Suprapubic skin (tissue), 4 donors: ENCODE results near the gene MAD1L1. TPM values are rescaled to one million over a fixed set of nuclear protein-coding genes. Genes with fewer than 3 reads are reported as not detected.

Source experiments
- DNase-seq, 2 donors: peaks; one replicate each; pipeline ENCODE4 v3.0.0-alpha.2; 2019; ENCODE audit warnings: low spot score in 2 of 2
- H3K27ac ChIP-seq: fragments of 200-600 bp; sonication (generic); one replicate; pipeline ENCODE4 v1.5.1; 2019
- H3K27me3 ChIP-seq: fragments of 200-600 bp; sonication (generic); one replicate; pipeline ENCODE4 v1.5.1; 2019
- H3K36me3 ChIP-seq: fragments of 200-600 bp; sonication (generic); one replicate; pipeline ENCODE4 v1.5.1; 2019
- H3K4me1 ChIP-seq: fragments of 200-600 bp; sonication (generic); one replicate; pipeline ENCODE4 v1.5.1; 2019
- H3K4me3 ChIP-seq: fragments of 200-600 bp; sonication (generic); one replicate; pipeline ENCODE4 v1.5.1; 2019; ENCODE audit warnings: mild to moderate bottlenecking
- H3K9me3 ChIP-seq: fragments of 200-600 bp; sonication (generic); one replicate; pipeline ENCODE4 v1.5.1; 2019
- CTCF ChIP-seq, 2 donors: fragments of 200-600 bp in 1 of 2; fragments of 450-650 bp in 1 of 2; sonication (generic) in 1 of 2; IDR thresholded peaks; one replicate each; pipeline ENCODE4 v1.5.1; 2016 to 2019; ENCODE audit warnings: antibody characterized with exemption in 2 of 2, mild to moderate bottlenecking in 1 of 2, moderate library complexity in 1 of 2
- EP300 ChIP-seq: sonication (generic); formaldehyde crosslinking; IDR thresholded peaks from one replicate; pipeline ENCODE4 v1.6.1; 2017; ENCODE audit warnings: antibody characterized with exemption
- POLR2A ChIP-seq, 2 donors: fragments of 450-650 bp; IDR thresholded peaks; one replicate each; pipeline ENCODE4 v1.6.1; 2017; ENCODE audit warnings: antibody characterized with exemption in 2 of 2, mild to moderate bottlenecking in 2 of 2, moderate library complexity in 2 of 2
- POLR2AphosphoS5 ChIP-seq, 3 donors: sonication (generic); formaldehyde crosslinking; IDR thresholded peaks; one replicate each; pipeline ENCODE4 v1.6.1; 2017; ENCODE audit warnings: antibody characterized with exemption in 3 of 3
- WGBS: methylation state at CpG from one replicate; pipeline ENCODE4 v1.1.5; 2018; 5-methylcytosine and 5-hydroxymethylcytosine counted together
- total RNA-seq, 4 donors: library from RNA; depleted of rRNA; stranded (reverse); fragments of >200 nt; gene quantifications; one replicate each; pipeline ENCODE4 v1.1.0, GENCODE V29; 2016

MAD1L1 gene
- total RNA-seq, 4 donors from 2014 or later = 53.2 to 69.8 (median 62.2) TPM

DNA sequence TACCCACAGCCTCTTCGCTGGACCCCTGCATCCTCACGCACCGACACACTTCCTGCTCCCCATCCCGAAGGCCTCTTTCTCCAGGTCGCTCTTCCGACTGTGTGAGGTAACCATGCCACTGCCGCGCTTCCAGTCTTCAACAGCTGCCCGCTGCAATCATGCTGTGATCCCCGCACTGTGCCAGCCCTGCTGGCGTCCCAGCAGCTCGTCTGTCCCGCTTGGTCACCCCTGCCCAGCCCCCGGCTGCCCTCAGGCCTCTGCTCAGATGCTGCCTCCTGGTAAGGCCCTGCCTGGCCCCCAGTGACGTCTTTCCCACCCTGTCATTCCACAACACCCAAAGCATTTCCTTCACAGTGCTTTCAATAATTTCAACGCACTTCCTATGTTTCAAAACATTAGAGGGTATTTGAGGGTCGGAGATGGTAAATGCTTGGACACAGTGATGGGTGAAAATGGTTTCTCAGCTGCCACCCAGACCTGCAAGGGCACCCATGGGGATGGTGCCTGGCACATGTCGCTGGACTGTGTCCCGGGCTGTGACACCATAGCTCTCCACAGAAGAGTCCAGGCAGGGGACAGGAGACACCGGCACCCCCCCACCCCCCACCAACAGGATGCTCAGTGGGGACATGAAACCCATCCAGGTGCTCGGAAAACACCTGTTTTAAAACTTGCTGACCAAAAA, 125.2 kb downstream of the MAD1L1 start:
- Histone ChIP-seq H3K27me3 (no peaks in the 10 kb centered on the region), H3K9me3 (no peaks in the 10 kb centered on the region), H3K27ac (no peak overlapping the region), H3K4me1 (peaks cover 35% of the 10 kb centered on the region), H3K4me3 (no peak overlapping the region), H3K36me3 (no peaks in the 10 kb centered on the region)
- 74% methylated on average over 21 of the region's 21 CpGs for WGBS
- TF ChIP-seq POLR2A (IDR thresholded peaks at IDR 0.05) = no peak
- no peak for TF ChIP-seq EP300
- no peak for TF ChIP-seq POLR2AphosphoS5 (IDR thresholded peaks at IDR 0.05)
- no peak for TF ChIP-seq CTCF (IDR thresholded peaks at IDR 0.05)
- DNase-seq = no peak

GRCh38 chr7:2106924-2107323, 125.8 kb downstream of the MAD1L1 start:
- TF ChIP-seq EP300 (no peak), POLR2A (IDR thresholded peaks at IDR 0.05) (no peak)
- H3K27me3 ChIP-seq = no peaks in the 10 kb centered on the region
- H3K4me1 ChIP-seq = peaks cover 35% of the 10 kb centered on the region
- DNase-seq = no peak
- 60% methylated on average over 8 of the region's 15 CpGs for WGBS
- no peaks in the 10 kb centered on the region for H3K36me3 ChIP-seq
- no peak overlapping the region for H3K27ac ChIP-seq
- no peak overlapping the region for H3K4me3 ChIP-seq
- no peaks in the 10 kb centered on the region for H3K9me3 ChIP-seq

- no peak for TF ChIP-seq EP300
- no peak for TF ChIP-seq POLR2A (IDR thresholded peaks at IDR 0.05)
- TF ChIP-seq POLR2AphosphoS5 (IDR thresholded peaks at IDR 0.05) = no peak
- no peak for TF ChIP-seq CTCF (IDR thresholded peaks at IDR 0.05)
- Histone ChIP-seq H3K27me3 (no peaks in the 10 kb centered on the region), H3K4me1 (peaks cover 35% of the 10 kb centered on the region), H3K36me3 (no peaks in the 10 kb centered on the region), H3K27ac (no peak overlapping the region), H3K9me3 (no peaks in the 10 kb centered on the region), H3K4me3 (no peak overlapping the region)
- WGBS = 84% methylated on average over 10 of the region's 12 CpGs
- DNase-seq = no peak
These were observed 126.3 kb downstream of the MAD1L1 start for GRCh38 chr7:2106440-2106839.

DNA sequence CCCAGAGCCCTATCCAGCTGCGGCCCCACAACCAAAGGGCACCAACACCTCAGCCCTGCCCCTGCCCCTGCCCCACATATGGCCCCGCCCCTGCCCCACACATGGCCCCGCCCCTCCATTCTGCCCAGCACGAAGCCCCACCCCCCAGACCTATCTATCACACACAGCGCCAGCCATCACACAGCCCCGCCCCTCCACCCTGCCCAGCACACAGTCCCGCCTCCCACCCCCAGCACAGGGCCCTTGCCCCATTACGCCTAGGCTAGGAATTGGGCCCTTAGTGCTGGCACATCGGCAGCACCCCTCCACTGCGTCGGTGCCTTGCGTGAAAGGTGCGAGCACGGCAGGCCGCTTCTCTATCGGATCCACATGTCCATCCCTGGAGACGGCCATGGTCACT, 126.8 kb downstream of the MAD1L1 start:
- H3K27ac ChIP-seq = no peak overlapping the region
- H3K4me1 ChIP-seq = peaks cover 35% of the 10 kb centered on the region

GRCh38 chr7:2105280-2105679, 127.5 kb downstream of the MAD1L1 start:
- no peak for DNase-seq
- H3K27ac ChIP-seq = no peak overlapping the region
- no peak for TF ChIP-seq CTCF (IDR thresholded peaks at IDR 0.05)
- no peak for TF ChIP-seq EP300
- no peak for TF ChIP-seq POLR2A (IDR thresholded peaks at IDR 0.05)
- no peak for TF ChIP-seq POLR2AphosphoS5 (IDR thresholded peaks at IDR 0.05)
- peaks cover 31% of the 10 kb centered on the region for H3K4me1 ChIP-seq
- no peaks in the 10 kb centered on the region for H3K9me3 ChIP-seq
- 100% methylated on average over 5 of the region's 13 CpGs for WGBS
- no peaks in the 10 kb centered on the region for H3K36me3 ChIP-seq
- no peaks in the 10 kb centered on the region for H3K27me3 ChIP-seq
- H3K4me3 ChIP-seq = no peak overlapping the region

More for the DNA sequence above, 126.8 kb downstream of the MAD1L1 start:
- no peaks in the 10 kb centered on the region for H3K27me3 ChIP-seq
- DNase-seq = no peak
- TF ChIP-seq EP300 = no peak
- TF ChIP-seq POLR2A (IDR thresholded peaks at IDR 0.05) = no peak
- no peak for TF ChIP-seq POLR2AphosphoS5 (IDR thresholded peaks at IDR 0.05)
- no peak for TF ChIP-seq CTCF (IDR thresholded peaks at IDR 0.05)
- no peaks in the 10 kb centered on the region for H3K9me3 ChIP-seq
- H3K4me3 ChIP-seq = no peak overlapping the region
- 90% methylated on average over 12 of the region's 17 CpGs for WGBS
- H3K36me3 ChIP-seq = no peaks in the 10 kb centered on the region
